KG1 (cell line): Measurements from ENCODE around the gene RASEF.

Experiments used
- DNase-seq: peaks from one replicate; lab custom pipeline; 2025; lab: John Stamatoyannopoulos, UW

RASEF gene

GRCh38 chr9:83056911-83057310 is 6.0 kb downstream of the RASEF start:
- no peak for DNase-seq

GRCh38 chr9:83056174-83056573 is 6.8 kb downstream of the RASEF start:
- DNase-seq, result no peak

GRCh38 chr9:83047839-83048775 is 14.8 kb downstream of the RASEF start:
- DNase-seq, result no peak

GRCh38 chr9:83043597-83043996 is 19.3 kb downstream of the RASEF start:
- DNase-seq, result no peak

GRCh38 chr9:83041771-83042170 is 21.2 kb downstream of the RASEF start:
- DNase-seq, result no peak

- DNase-seq, result no peak
Measured at GRCh38 chr9:83039303-83039702, 23.6 kb downstream of the RASEF start.

- DNase-seq, result no peak
Measured at GRCh38 chr9:83036043-83036442, 26.9 kb downstream of the RASEF start.

- no peak for DNase-seq
Measured at GRCh38 chr9:83035143-83035542, 27.8 kb downstream of the RASEF start.

GRCh38 chr9:83034587-83034986 is 28.4 kb downstream of the RASEF start:
- no peak for DNase-seq

GRCh38 chr9:83034026-83034425 is 28.9 kb downstream of the RASEF start:
- DNase-seq, result no peak

GRCh38 chr9:83032065-83032625 is 30.8 kb downstream of the RASEF start:
- no peak for DNase-seq

- no peak for DNase-seq
Measured at GRCh38 chr9:83030391-83031107, 32.4 kb downstream of the RASEF start.

GRCh38 chr9:83029531-83030137 is 33.3 kb downstream of the RASEF start:
- DNase-seq, result no peak

- no peak for DNase-seq
Measured at GRCh38 chr9:83027153-83027891, 35.6 kb downstream of the RASEF start.

- DNase-seq, result no peak
Measured at GRCh38 chr9:83024506-83025125, 38.3 kb downstream of the RASEF start.

GRCh38 chr9:83023151-83023550 is 39.8 kb downstream of the RASEF start:
- no peak for DNase-seq

- no peak for DNase-seq
Measured at GRCh38 chr9:83020864-83021263, 42.1 kb downstream of the RASEF start.

- no peak for DNase-seq
Measured at GRCh38 chr9:83020327-83020726, 42.6 kb downstream of the RASEF start.

- no peak for DNase-seq
Measured at GRCh38 chr9:83019246-83019645, 43.7 kb downstream of the RASEF start.

- DNase-seq, result no peak
Measured at GRCh38 chr9:83015897-83016296, 47.0 kb downstream of the RASEF start.

- no peak for DNase-seq
Measured at GRCh38 chr9:83013867-83014605, 48.9 kb downstream of the RASEF start.
